ENCODE data around the gene SCARF2. TPM values are rescaled to one million over a fixed set of nuclear protein-coding genes. Genes with fewer than 3 reads are reported as not detected.

Gene SCARF2
- total and polyA plus RNA-seq, 10 donors: 1.1 to 18.0 (median 9.4) TPM

GRCh38 chr22:20458530-20459151 is 21.0 kb upstream of the SCARF2 start:
- no peaks in the 10 kb centered on the region for H3K9me3 ChIP-seq
- no peak overlapping the region for H3K4me3 ChIP-seq
- intact Hi-C loops (cut with DNase I; ENCODE audit: low total_unique reads): loop anchor here (5.0 kb wide), 2 partner anchors 39 to 41 kb away; partner anchors contain the start of gene KLHL22
- no peak for TF ChIP-seq POLR2A (IDR thresholded peaks at IDR 0.05)
- no peak for TF ChIP-seq CTCF (IDR thresholded peaks at IDR 0.05 in 8 of 11, conservative IDR thresholded peaks at IDR 0.05 in 3 of 11)
- TF ChIP-seq POLR2AphosphoS5 (IDR thresholded peaks at IDR 0.05): no peak
- H3K27ac ChIP-seq: no peak overlapping the region
- H3K36me3 ChIP-seq: peaks cover 0 to 54% (median 3%) of the 10 kb centered on the region in 6 donors
- no peaks in the 10 kb centered on the region for H3K27me3 ChIP-seq (replicated peaks in 1 of 7)
- H3K4me1 ChIP-seq: peaks cover 9 to 63% (median 32%) of the 10 kb centered on the region in 6 donors
- WGBS, 5 donors: 82 to 92% (median 88%) methylated on average over 8 of the region's 8 CpGs
- DNase-seq: peak; percentile 70

GRCh38 chr22:20457506-20458240 is 20.0 kb upstream of the SCARF2 start:
- Histone ChIP-seq H3K36me3 (peaks cover 0 to 57% (median 3%) of the 10 kb centered on the region in 6 donors), H3K9me3 (no peaks in the 10 kb centered on the region), H3K27me3 (replicated peaks in 1 of 7) (no peaks in the 10 kb centered on the region), H3K4me3 (no peak overlapping the region), H3K4me1 (peaks cover 8 to 53% (median 22%) of the 10 kb centered on the region in 6 donors), H3K27ac (no peak overlapping the region)
- 87 to 95% (median 92%) methylated on average over 12 to 15 of the region's 15 CpGs for WGBS, 5 donors
- peak; percentile 72 for DNase-seq
- TF ChIP-seq POLR2AphosphoS5 (IDR thresholded peaks at IDR 0.05): peak in 1 of 3 donors; percentile 10
- no peak for TF ChIP-seq POLR2A (IDR thresholded peaks at IDR 0.05)
- no peak for TF ChIP-seq CTCF (IDR thresholded peaks at IDR 0.05 in 8 of 11, conservative IDR thresholded peaks at IDR 0.05 in 3 of 11)
- intact Hi-C loops (cut with DNase I; ENCODE audit: low total_unique reads): loop anchor here (5.0 kb wide), 2 partner anchors 40 kb away; partner anchors contain the start of gene KLHL22

- TF ChIP-seq POLR2A (IDR thresholded peaks at IDR 0.05): no peak
- TF ChIP-seq POLR2AphosphoS5 (IDR thresholded peaks at IDR 0.05): no peak
- no peak for TF ChIP-seq CTCF (IDR thresholded peaks at IDR 0.05 in 8 of 11, conservative IDR thresholded peaks at IDR 0.05 in 3 of 11)
- Histone ChIP-seq H3K36me3 (peaks cover 0 to 65% (median 3%) of the 10 kb centered on the region in 6 donors), H3K27ac (no peak overlapping the region), H3K4me3 (no peak overlapping the region), H3K27me3 (replicated peaks in 1 of 7) (no peaks in the 10 kb centered on the region), H3K9me3 (no peaks in the 10 kb centered on the region), H3K4me1 (peaks cover 8 to 43% (median 17%) of the 10 kb centered on the region in 6 donors)
- WGBS, 5 donors: 96 to 100% (median 100%) methylated on average over 3 of the region's 3 CpGs
- peak; percentile 50 for DNase-seq
- intact Hi-C loops (cut with DNase I; ENCODE audit: low total_unique reads): loop anchor here (5.0 kb wide), 2 partner anchors 39 to 41 kb away; partner anchors contain the start of gene KLHL22
These were observed 19.1 kb upstream of the SCARF2 start for GRCh38 chr22:20456722-20457076.

Measured in spleen (tissue), 11 donors.